CD14-positive monocyte (primary cell): ENCODE results near the gene CDKAL1. TPM values are rescaled to one million over a fixed set of nuclear protein-coding genes. Genes with fewer than 3 reads are reported as not detected.

Source experiments
- DNase-seq, 3 donors: peaks; one replicate each; pipeline ENCODE4 v3.0.0-alpha.2; 2011 to 2022
- H2AFZ ChIP-seq: 2 replicates; pipeline ENCODE4 v1.6.0; 2012; ENCODE audit warnings: mild to moderate bottlenecking, low read depth, low read length, inconsistent platforms; ENCODE audit not compliant: insufficient read depth, poor library complexity, severe bottlenecking
- H3K27ac ChIP-seq, 2 donors: 1 replicate in 1 of 2; 2 replicates in 1 of 2; pipeline ENCODE4 v1.5.1; 2012 to 2013; ENCODE audit warnings: low read length in 2 of 2, control low read depth in 1 of 2, inconsistent platforms in 1 of 2, low read depth in 1 of 2, mild to moderate bottlenecking in 1 of 2
- H3K27me3 ChIP-seq, 2 donors: one replicate each; pipeline versions ENCODE4 v1.6.0 to v1.6.1; 2011 to 2013; ENCODE audit warnings: low read length in 2 of 2; ENCODE audit not compliant: control insufficient read depth in 2 of 2, insufficient read depth in 2 of 2
- H3K36me3 ChIP-seq, 2 donors: replicated peaks in 1 of 2; 1 replicate in 1 of 2; 2 replicates in 1 of 2; pipeline versions ENCODE4 v1.5.1 to v1.6.1; 2012 to 2013; ENCODE audit warnings: low read length in 2 of 2, control low read depth in 1 of 2, inconsistent platforms in 1 of 2, mild to moderate bottlenecking in 1 of 2; ENCODE audit not compliant: insufficient read depth in 2 of 2, control insufficient read depth in 1 of 2
- H3K4me1 ChIP-seq, 2 donors: 1 replicate in 1 of 2; 2 replicates in 1 of 2; pipeline versions ENCODE4 v1.5.1 to v1.6.1; 2012 to 2013; ENCODE audit warnings: low read length in 2 of 2, control low read depth in 1 of 2, inconsistent platforms in 1 of 2, mild to moderate bottlenecking in 1 of 2, moderate library complexity in 1 of 2; ENCODE audit not compliant: insufficient read depth in 2 of 2, control insufficient read depth in 1 of 2
- H3K4me2 ChIP-seq: replicated peaks from 2 replicates; pipeline ENCODE3; 2012; ENCODE audit warnings: low read length, moderate library complexity, mild to moderate bottlenecking; ENCODE audit not compliant: poor library complexity, severe bottlenecking; ENCODE audit errors: extremely low read depth
- H3K4me3 ChIP-seq, 3 experiments: fragments of 200-600 bp in 1 of 3; sonication (generic) in 1 of 3; replicated peaks in 1 of 3; 1 replicate in 2 of 3; 2 replicates in 1 of 3; pipeline ENCODE4 v1.5.1; 2011 to 2013; ENCODE audit warnings: low read length in 3 of 3, mild to moderate bottlenecking in 3 of 3, control low read depth in 2 of 3, low read depth in 2 of 3, inconsistent platforms in 1 of 3, moderate library complexity in 1 of 3
- H3K79me2 ChIP-seq: 2 replicates; pipeline ENCODE4 v1.6.0; 2012; ENCODE audit warnings: mild to moderate bottlenecking, control low read depth, inconsistent platforms, low read length, moderate library complexity; ENCODE audit not compliant: insufficient read depth
- H3K9ac ChIP-seq: 2 replicates; pipeline ENCODE4 v1.6.0; 2017; ENCODE audit warnings: low read length, mild to moderate bottlenecking; ENCODE audit not compliant: insufficient read depth, poor library complexity, severe bottlenecking
- H3K9me3 ChIP-seq, 2 donors: replicated peaks in 1 of 2; 1 replicate in 1 of 2; 2 replicates in 1 of 2; pipeline versions ENCODE4 v1.5.1 to v1.6.1; 2012 to 2013; ENCODE audit warnings: low read length in 2 of 2, control low read depth in 1 of 2; ENCODE audit not compliant: control insufficient read depth in 1 of 2, insufficient read depth in 1 of 2
- H4K20me1 ChIP-seq: 2 replicates; pipeline ENCODE4 v1.6.0; 2012; ENCODE audit warnings: mild to moderate bottlenecking, low read length, control low read depth, moderate library complexity; ENCODE audit not compliant: insufficient read depth
- H3K27ac Mint-ChIP-seq, 7 donors: one replicate each; pipeline ENCODE4 v1.8.0; 2020; ENCODE audit warnings: mild to moderate bottlenecking in 7 of 7, mixed read lengths in 7 of 7, moderate library complexity in 6 of 7, inconsistent platforms in 2 of 7
- H3K27me3 Mint-ChIP-seq, 3 donors: one replicate each; pipeline ENCODE4 v1.8.0; 2021 to 2022; ENCODE audit warnings: low read depth in 3 of 3, mild to moderate bottlenecking in 3 of 3, mixed read lengths in 3 of 3, moderate library complexity in 3 of 3, inconsistent platforms in 1 of 3
- H3K36me3 Mint-ChIP-seq, 2 donors: one replicate each; pipeline ENCODE4 v1.8.0; 2020; ENCODE audit warnings: mixed read lengths in 2 of 2, inconsistent platforms in 1 of 2, mild to moderate bottlenecking in 1 of 2
- H3K4me1 Mint-ChIP-seq: one replicate; pipeline ENCODE4 v1.8.0; 2020; ENCODE audit warnings: mild to moderate bottlenecking, mixed read lengths
- H3K4me3 Mint-ChIP-seq, 2 donors: one replicate each; pipeline ENCODE4 v1.8.0; 2020; ENCODE audit warnings: mild to moderate bottlenecking in 2 of 2, mixed read lengths in 2 of 2, moderate library complexity in 1 of 2
- H3K9me3 Mint-ChIP-seq, 7 donors: one replicate each; pipeline ENCODE4 v1.8.0; 2020 to 2022; ENCODE audit warnings: mixed read lengths in 7 of 7, mild to moderate bottlenecking in 6 of 7, moderate library complexity in 6 of 7, inconsistent platforms in 2 of 7
- CTCF ChIP-seq: fragments of 200-600 bp; IDR thresholded peaks from one replicate; pipeline ENCODE4 v1.8.0; 2022; ENCODE audit warnings: antibody characterized with exemption, mild to moderate bottlenecking
- WGBS: methylation state at CpG from one replicate; pipeline ENCODE4 v1.1.5; 2013; ENCODE audit warnings: missing lambda C conversion rate; ENCODE audit not compliant: insufficient coverage; 5-methylcytosine and 5-hydroxymethylcytosine counted together
- intact Hi-C, 2 donors: fragments of 100-400 bp; cut with micrococcal nuclease; formaldehyde crosslinking; loops; one replicate each; pipeline versions ENCODE4 v1.15.0 to v1.15.1; 2023
- polyA plus RNA-seq, 3 donors: library from polyadenylated mRNA; depleted of rRNA in 1 of 3; unstranded in 2 of 3; stranded (reverse) in 1 of 3; fragments of 300-500 nt in 2 of 3; fragments of >200 nt in 1 of 3; fragmentation: Illumina TruSeq in 2 of 3; gene quantifications; 1 replicate in 2 of 3; 2 replicates in 1 of 3; pipeline ENCODE4 v1.2.3, GENCODE V29; 2012 to 2021

The CDKAL1 gene
- polyA plus RNA-seq, 3 donors = 3.2 to 12.4 (median 8.3) TPM

- no peaks in the 10 kb centered on the region for H3K79me2 ChIP-seq
- H3K9me3 ChIP-seq = no peaks in the 10 kb centered on the region
- Mint-ChIP-seq H3K4me3 (no peak overlapping the region), H3K36me3 (no peaks in the 10 kb centered on the region), H3K27ac (no peak overlapping the region), H3K9me3 (peaks cover 0 to 3% (median 0%) of the 10 kb centered on the region in 7 donors), H3K27me3 (peaks cover 0 to 1% (median 0%) of the 10 kb centered on the region in 3 donors), H3K4me1 (peaks cover 9% of the 10 kb centered on the region)
- H3K4me3 ChIP-seq = no peak overlapping the region
- no peaks in the 10 kb centered on the region for H3K36me3 ChIP-seq
- TF ChIP-seq CTCF = no peak
- no peaks in the 10 kb centered on the region for H3K27me3 ChIP-seq
- no peaks in the 10 kb centered on the region for H4K20me1 ChIP-seq
- no CpG with 5 or more reads among the region's 5 CpGs for WGBS
- no peak overlapping the region for H2AFZ ChIP-seq
- intact Hi-C loops = no loop called here
- no peak for DNase-seq
- H3K9ac ChIP-seq = no peak overlapping the region
- H3K27ac ChIP-seq = no peak overlapping the region
- H3K4me1 ChIP-seq = peaks cover 0 to 2% of the 10 kb centered on the region in 2 donors
- no peak overlapping the region for H3K4me2 ChIP-seq
These were observed 584.0 kb downstream of the CDKAL1 start for GRCh38 chr6:21118216-21118780.

GRCh38 chr6:21121636-21122136 lies 587.4 kb downstream of the CDKAL1 start:
- intact Hi-C loops = no loop called here
- no peaks in the 10 kb centered on the region for H4K20me1 ChIP-seq
- WGBS = 60% methylated on average over 1 of the region's 3 CpGs

More at GRCh38 chr6:21121636-21122136, 587.4 kb downstream of the CDKAL1 start:
- Histone ChIP-seq H3K79me2 (no peaks in the 10 kb centered on the region), H2AFZ (no peak overlapping the region), H3K4me1 (no peaks in the 10 kb centered on the region), H3K4me2 (no peak overlapping the region), H3K27ac (no peak overlapping the region), H3K4me3 (no peak overlapping the region), H3K36me3 (no peaks in the 10 kb centered on the region), H3K27me3 (no peaks in the 10 kb centered on the region), H3K9me3 (no peaks in the 10 kb centered on the region), H3K9ac (no peak overlapping the region)
- H3K36me3 Mint-ChIP-seq = no peaks in the 10 kb centered on the region
- H3K4me1 Mint-ChIP-seq = peaks cover 6% of the 10 kb centered on the region
- peaks cover 0 to 1% (median 0%) of the 10 kb centered on the region in 3 donors for H3K27me3 Mint-ChIP-seq
- peaks cover 0 to 3% (median 0%) of the 10 kb centered on the region in 7 donors for H3K9me3 Mint-ChIP-seq
- no peak for TF ChIP-seq CTCF
- no peak overlapping the region for H3K4me3 Mint-ChIP-seq
- no peak for DNase-seq
- H3K27ac Mint-ChIP-seq = no peak overlapping the region
